Measurements from ENCODE around the gene AKT1.

AKT1 gene

GRCh38 chr14:104786726-104787675 is 8.5 kb downstream of the AKT1 start:
- no peak for DNase-seq (ENCODE audit: low read depth in 2 of 2)
- TF ChIP-seq CTCF (IDR thresholded peaks at IDR 0.05; ENCODE audit: low read depth, low read length) = no peak
- H3K4me3 ChIP-seq (replicated peaks in 1 of 2; ENCODE audit: low read depth in 2 of 2, low read length in 2 of 2) = no peak overlapping the region

DNA sequence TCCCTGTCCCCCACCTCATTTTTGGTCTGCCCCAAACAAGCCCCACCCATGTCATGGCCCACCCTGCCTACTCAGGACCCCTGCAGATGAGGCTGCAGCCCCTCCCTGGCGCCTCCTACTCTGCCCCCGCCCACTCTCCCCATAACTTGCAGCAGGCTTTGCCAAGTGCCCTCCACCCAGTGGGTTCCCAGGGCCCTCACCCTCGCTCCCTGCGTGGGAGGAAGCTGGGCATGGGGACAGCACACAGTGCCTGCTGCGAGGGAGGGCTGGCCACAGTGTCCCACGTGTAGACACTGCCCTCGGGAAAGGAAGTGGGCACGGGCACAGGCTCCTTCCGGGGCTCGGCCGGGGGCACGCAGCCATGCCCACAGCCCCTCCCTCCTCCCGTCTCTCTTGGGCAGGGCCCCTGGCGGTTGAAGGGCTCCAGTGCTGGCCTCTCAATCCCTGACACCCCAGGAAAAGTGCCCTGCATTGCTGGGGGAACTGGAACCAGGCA is 9.4 kb downstream of the AKT1 start:
- no peak overlapping the region for H3K4me3 ChIP-seq (replicated peaks in 1 of 2; ENCODE audit: low read depth in 2 of 2, low read length in 2 of 2)
- no peak for DNase-seq (ENCODE audit: low read depth in 2 of 2)
- TF ChIP-seq CTCF (IDR thresholded peaks at IDR 0.05; ENCODE audit: low read depth, low read length) = no peak

GRCh38 chr14:104785708-104786080 is 9.9 kb downstream of the AKT1 start:
- no peak overlapping the region for H3K4me3 ChIP-seq (replicated peaks in 1 of 2; ENCODE audit: low read depth in 2 of 2, low read length in 2 of 2)
- TF ChIP-seq CTCF (IDR thresholded peaks at IDR 0.05; ENCODE audit: low read depth, low read length) = no peak
- no peak for DNase-seq (ENCODE audit: low read depth in 2 of 2)

DNA sequence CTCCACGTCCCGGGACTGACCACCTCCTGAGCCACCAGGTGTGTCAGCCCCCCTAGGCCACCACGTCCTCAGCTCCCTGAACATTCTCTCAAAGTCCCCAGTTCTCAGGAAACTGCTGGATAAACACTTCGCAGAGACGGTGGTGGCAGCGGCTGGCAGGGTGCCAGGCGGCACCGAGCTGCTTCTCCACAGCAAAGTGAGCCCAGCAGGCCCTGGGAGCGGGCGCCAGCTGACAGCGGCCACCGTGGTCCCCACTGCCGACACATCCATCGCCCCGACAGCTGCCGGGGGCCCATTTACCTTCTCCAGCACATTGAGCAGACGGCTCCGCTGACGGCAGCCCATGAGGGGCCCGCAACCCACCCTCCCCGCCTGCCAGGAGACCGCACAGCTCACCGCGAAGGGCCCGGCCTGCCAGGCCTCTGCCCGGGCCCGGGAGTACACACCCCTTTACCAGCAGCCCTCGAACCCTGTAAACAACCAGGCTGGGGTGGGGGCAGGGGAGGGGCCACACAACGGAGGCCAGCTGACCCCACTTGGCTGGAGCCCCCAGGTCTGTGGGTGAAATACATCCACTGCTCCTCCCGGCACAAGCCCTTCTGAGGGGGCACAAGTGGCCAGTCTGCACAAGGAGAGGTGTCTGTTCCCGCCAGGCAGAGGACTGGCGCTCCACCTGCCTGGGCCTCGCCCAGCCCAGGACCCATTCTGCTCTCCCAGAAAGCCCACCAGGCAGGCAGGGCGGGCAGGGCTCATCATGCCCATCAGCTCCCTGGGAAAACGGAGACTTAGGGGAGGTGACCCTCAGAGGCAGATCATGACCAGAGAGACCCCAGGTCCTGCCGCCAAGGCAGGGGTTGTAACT is 10.5 kb downstream of the AKT1 start:
- DNase-seq (ENCODE audit: low read depth in 2 of 2) = no peak
- no peak overlapping the region for H3K4me3 ChIP-seq (replicated peaks in 1 of 2; ENCODE audit: low read depth in 2 of 2, low read length in 2 of 2)
- TF ChIP-seq CTCF (IDR thresholded peaks at IDR 0.05; ENCODE audit: low read depth, low read length) = no peak

DNA sequence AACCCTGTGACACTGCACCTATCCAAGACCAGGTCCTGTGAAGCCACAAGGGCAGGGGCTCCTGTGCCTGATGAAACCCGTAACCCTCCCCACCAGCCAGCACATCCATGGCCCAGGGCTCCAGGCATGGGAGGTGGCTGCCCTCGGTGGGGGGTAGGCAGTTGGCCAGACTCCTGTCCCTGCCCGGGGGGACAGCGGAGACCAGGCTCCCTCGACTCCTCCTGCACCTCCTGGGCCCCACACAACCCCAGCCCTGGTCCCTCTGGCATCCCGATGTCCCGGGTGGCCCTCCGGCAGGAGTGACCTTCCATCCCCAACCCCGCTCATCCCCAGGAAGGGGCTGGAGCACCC is 11.4 kb downstream of the AKT1 start:
- DNase-seq (ENCODE audit: low read depth in 2 of 2) = no peak
- no peak for TF ChIP-seq CTCF (IDR thresholded peaks at IDR 0.05; ENCODE audit: low read depth, low read length)
- H3K4me3 ChIP-seq (replicated peaks in 1 of 2; ENCODE audit: low read depth in 2 of 2, low read length in 2 of 2) = no peak overlapping the region

- no peak for TF ChIP-seq CTCF (IDR thresholded peaks at IDR 0.05; ENCODE audit: low read depth, low read length)
- no peak overlapping the region for H3K4me3 ChIP-seq (replicated peaks in 1 of 2; ENCODE audit: low read depth in 2 of 2, low read length in 2 of 2)
- DNase-seq (ENCODE audit: low read depth in 2 of 2) = no peak
These were observed 11.9 kb downstream of the AKT1 start for GRCh38 chr14:104783484-104784217.

Measured in cardiac fibroblast (primary cell).